T-helper 17 cell (primary cell): Measurements from ENCODE around the gene BEST2. TPM values are rescaled to one million over a fixed set of nuclear protein-coding genes. Genes with fewer than 3 reads are reported as not detected.
A peak's percentile ranks its signal among the peaks of the same experiment; 100 is the strongest.

ENCODE experiments used
- ATAC-seq: fragments of 150-1000 bp; cut with Tn5 transposase; 2 replicates; pipeline ENCODE4 v1.10.0; 2021; ENCODE audit warnings: mild to moderate bottlenecking, moderate library complexity
- DNase-seq, 3 donors: peaks; one replicate each; pipeline versions ENCODE4 v3.0.0 to v3.0.0-alpha.2; 2020 to 2021
- H3K9me3 ChIP-seq: one replicate; pipeline ENCODE4 v1.7.0; 2013; ENCODE audit warnings: low read length, mild to moderate bottlenecking; ENCODE audit not compliant: control insufficient read depth, poor library complexity, severe bottlenecking
- H3K27ac Mint-ChIP-seq: one replicate; pipeline ENCODE4 v1.8.0; 2022; ENCODE audit warnings: mild to moderate bottlenecking, moderate library complexity, mixed read lengths
- H3K27me3 Mint-ChIP-seq: one replicate; pipeline ENCODE4 v1.8.0; 2022; ENCODE audit warnings: mixed read lengths
- H3K36me3 Mint-ChIP-seq: one replicate; pipeline ENCODE4 v1.8.0; 2022; ENCODE audit warnings: low read depth, mixed read lengths
- H3K4me1 Mint-ChIP-seq: one replicate; pipeline ENCODE4 v1.8.0; 2022; ENCODE audit warnings: mild to moderate bottlenecking, mixed read lengths
- H3K4me3 Mint-ChIP-seq: one replicate; pipeline ENCODE4 v1.8.0; 2022; ENCODE audit warnings: mild to moderate bottlenecking, moderate library complexity, mixed read lengths
- total RNA-seq, 4 donors: library from RNA in 2 of 4; stranded (reverse) in 2 of 4; gene quantifications; one replicate each; pipeline ENCODE4 v1.2.3 and lab custom pipeline; 2022 to 2026

The BEST2 gene
- total RNA-seq, 2 donors from 2014 or later = not detected

- peak overlapping the region; percentile 98 for H3K4me3 Mint-ChIP-seq
- peak overlapping the region; percentile 98 for H3K27ac Mint-ChIP-seq
- no peaks in the 10 kb centered on the region for H3K27me3 Mint-ChIP-seq
- no peak for DNase-seq
- peaks cover 27% of the 10 kb centered on the region for H3K4me1 Mint-ChIP-seq
- no peak for ATAC-seq
- H3K36me3 Mint-ChIP-seq = peaks cover 5% of the 10 kb centered on the region
- no peaks in the 10 kb centered on the region for H3K9me3 ChIP-seq
Observed at GRCh38 chr19:12789098-12789903, 37.7 kb downstream of the BEST2 start.

- no peaks in the 10 kb centered on the region for H3K27me3 Mint-ChIP-seq
- peaks cover 5% of the 10 kb centered on the region for H3K36me3 Mint-ChIP-seq
- H3K27ac Mint-ChIP-seq = peak overlapping the region; percentile 99
- peak overlapping the region; percentile 98 for H3K4me3 Mint-ChIP-seq
- DNase-seq = peak; percentile 86 to 89 (median 86)
- peaks cover 31% of the 10 kb centered on the region for H3K4me1 Mint-ChIP-seq
- ATAC-seq = peak; percentile 41
- H3K9me3 ChIP-seq = no peaks in the 10 kb centered on the region
Observed at GRCh38 chr19:12789904-12790619, 38.5 kb downstream of the BEST2 start.

- H3K9me3 ChIP-seq = no peaks in the 10 kb centered on the region
- Mint-ChIP-seq H3K27me3 (no peaks in the 10 kb centered on the region), H3K4me1 (peaks cover 33% of the 10 kb centered on the region), H3K4me3 (peak overlapping the region; percentile 98), H3K36me3 (peaks cover 5% of the 10 kb centered on the region), H3K27ac (peak overlapping the region; percentile 99)
- no peak for ATAC-seq
- DNase-seq = no peak
Observed at GRCh38 chr19:12790628-12791344, 39.2 kb downstream of the BEST2 start.

GRCh38 chr19:12791345-12792050 lies 39.9 kb downstream of the BEST2 start, which contains the start of gene JUNB:
JUNB (plus strand) TSS chr19:12791486; CDS start chr19:12791772, 286 bp downstream.
- Mint-ChIP-seq H3K36me3 (peaks cover 5% of the 10 kb centered on the region), H3K27ac (peak within 1 kb of the TSS; percentile 99), H3K27me3 (no peaks in the 10 kb centered on the region), H3K4me3 (peak within 1 kb of the TSS; percentile 98), H3K4me1 (peaks cover 41% of the 10 kb centered on the region)
- H3K9me3 ChIP-seq = no peaks in the 10 kb centered on the region
- ATAC-seq (peak; percentile 45), DNase-seq (peak; percentile 94 to 98 (median 95))

- peak overlapping the region; percentile 98 for H3K4me3 Mint-ChIP-seq
- H3K36me3 Mint-ChIP-seq = peaks cover 5% of the 10 kb centered on the region
- no peaks in the 10 kb centered on the region for H3K9me3 ChIP-seq
- H3K4me1 Mint-ChIP-seq = peaks cover 42% of the 10 kb centered on the region
- peak; percentile 52 to 56 (median 54) for DNase-seq
- peak overlapping the region; percentile 99 for H3K27ac Mint-ChIP-seq
- H3K27me3 Mint-ChIP-seq = no peaks in the 10 kb centered on the region
- ATAC-seq = no peak
Observed at GRCh38 chr19:12792051-12792852, 40.7 kb downstream of the BEST2 start.

GRCh38 chr19:12792853-12793289 lies 41.3 kb downstream of the BEST2 start:
- H3K27me3 Mint-ChIP-seq = no peaks in the 10 kb centered on the region
- H3K36me3 Mint-ChIP-seq = peaks cover 5% of the 10 kb centered on the region
- H3K9me3 ChIP-seq = no peaks in the 10 kb centered on the region
- DNase-seq (peak in 1 of 3 donors; percentile 31), ATAC-seq (no peak)
- peaks cover 42% of the 10 kb centered on the region for H3K4me1 Mint-ChIP-seq
- H3K27ac Mint-ChIP-seq = peak overlapping the region; percentile 99
- peak overlapping the region; percentile 98 for H3K4me3 Mint-ChIP-seq

GRCh38 chr19:12793290-12794195 lies 42.0 kb downstream of the BEST2 start:
- Mint-ChIP-seq H3K4me1 (peaks cover 40% of the 10 kb centered on the region), H3K27ac (peak overlapping the region; percentile 99), H3K36me3 (peaks cover 5% of the 10 kb centered on the region), H3K27me3 (no peaks in the 10 kb centered on the region), H3K4me3 (peak overlapping the region; percentile 98)
- ATAC-seq = peak; percentile 54
- no peaks in the 10 kb centered on the region for H3K9me3 ChIP-seq
- DNase-seq = peak; percentile 94 to 96 (median 96)

- Mint-ChIP-seq H3K27me3 (no peaks in the 10 kb centered on the region), H3K36me3 (peaks cover 5% of the 10 kb centered on the region), H3K27ac (peak overlapping the region; percentile 99), H3K4me1 (peaks cover 35% of the 10 kb centered on the region), H3K4me3 (peak overlapping the region; percentile 98)
- DNase-seq (no peak), ATAC-seq (no peak)
- no peaks in the 10 kb centered on the region for H3K9me3 ChIP-seq
Observed at GRCh38 chr19:12794196-12794941, 42.8 kb downstream of the BEST2 start.

- H3K36me3 Mint-ChIP-seq = peaks cover 5% of the 10 kb centered on the region
- H3K4me3 Mint-ChIP-seq = peak overlapping the region; percentile 98
- DNase-seq = no peak
- H3K9me3 ChIP-seq = no peaks in the 10 kb centered on the region
- peaks cover 34% of the 10 kb centered on the region for H3K4me1 Mint-ChIP-seq
- peak overlapping the region; percentile 99 for H3K27ac Mint-ChIP-seq
- no peaks in the 10 kb centered on the region for H3K27me3 Mint-ChIP-seq
- ATAC-seq = no peak
Observed at GRCh38 chr19:12794971-12795381, 43.4 kb downstream of the BEST2 start.

GRCh38 chr19:12796146-12797071 lies 44.8 kb downstream of the BEST2 start:
- Mint-ChIP-seq H3K36me3 (peaks cover 5% of the 10 kb centered on the region), H3K4me1 (peaks cover 28% of the 10 kb centered on the region), H3K4me3 (peak overlapping the region; percentile 86), H3K27me3 (no peaks in the 10 kb centered on the region), H3K27ac (peak overlapping the region; percentile 99)
- H3K9me3 ChIP-seq = no peaks in the 10 kb centered on the region
- ATAC-seq (no peak), DNase-seq (peak; percentile 57 to 65 (median 60))
